ENCODE data around the gene ALS2CL. TPM values are rescaled to one million over a fixed set of nuclear protein-coding genes. Genes with fewer than 3 reads are reported as not detected.

Gene ALS2CL
- total RNA-seq, 1 experiment from 2014 or later: 11.2 TPM

DNA sequence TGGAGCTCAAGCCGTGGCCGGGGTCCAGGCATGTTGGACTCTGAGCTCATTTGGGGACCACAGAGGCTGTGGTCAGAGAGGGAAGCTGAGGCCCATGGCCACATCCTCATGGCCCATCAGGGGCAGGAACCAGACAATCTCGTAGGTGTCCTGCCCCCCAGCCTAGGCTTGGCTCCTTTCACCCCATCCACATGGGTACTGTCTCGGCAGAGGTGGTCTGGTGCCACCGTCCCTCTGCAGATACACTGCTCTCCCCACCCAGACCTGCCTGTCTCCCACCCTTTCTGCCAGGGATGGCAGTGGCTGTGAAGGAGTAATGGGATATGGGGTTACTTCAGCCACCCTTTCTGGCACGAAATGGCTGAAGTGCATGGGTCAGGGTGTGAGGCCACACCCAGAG, 16.2 kb upstream of the ALS2CL start:
- H3K4me1 ChIP-seq: peaks cover 10% of the 10 kb centered on the region
- H3K9me3 Mint-ChIP-seq (ENCODE audit: unreplicated experiment): no peaks in the 10 kb centered on the region
- no peak overlapping the region for H3K4me3 Mint-ChIP-seq (ENCODE audit: unreplicated experiment)
- no peak overlapping the region for H3K4me3 ChIP-seq (ENCODE audit: low read depth, low read length)
- no peaks in the 10 kb centered on the region for H3K4me1 Mint-ChIP-seq (ENCODE audit: low read depth, unreplicated experiment)
- DNase-seq: peak in 1 of 2 experiments; percentile 21
- no peak overlapping the region for H3K27ac Mint-ChIP-seq (ENCODE audit: unreplicated experiment)
- no TSS peak for BruUV-seq (replicated peaks)
- no peaks in the 10 kb centered on the region for H3K36me3 Mint-ChIP-seq (ENCODE audit: insufficient read depth, unreplicated experiment)
- POLR2A ChIA-PET: no interaction called here
- CTCF ChIA-PET: interaction anchor here (1.5 kb wide), 1 partner anchor 200 kb away, joined by 4 read pairs; no protein-coding TSS in a partner anchor
- no peaks in the 10 kb centered on the region for H3K27me3 Mint-ChIP-seq (ENCODE audit: insufficient read depth, unreplicated experiment)
- no peaks in the 10 kb centered on the region for H3K9me3 ChIP-seq
- H3K36me3 ChIP-seq (ENCODE audit: control insufficient read depth, insufficient read depth, low read length): no peaks in the 10 kb centered on the region
- intact Hi-C loops (cut with micrococcal nuclease; ENCODE audit: unreplicated experiment): loop anchor here (5.0 kb wide), 1 partner anchor 222 kb away; no protein-coding TSS in a partner anchor
- TF ChIP-seq, protein P1, sequence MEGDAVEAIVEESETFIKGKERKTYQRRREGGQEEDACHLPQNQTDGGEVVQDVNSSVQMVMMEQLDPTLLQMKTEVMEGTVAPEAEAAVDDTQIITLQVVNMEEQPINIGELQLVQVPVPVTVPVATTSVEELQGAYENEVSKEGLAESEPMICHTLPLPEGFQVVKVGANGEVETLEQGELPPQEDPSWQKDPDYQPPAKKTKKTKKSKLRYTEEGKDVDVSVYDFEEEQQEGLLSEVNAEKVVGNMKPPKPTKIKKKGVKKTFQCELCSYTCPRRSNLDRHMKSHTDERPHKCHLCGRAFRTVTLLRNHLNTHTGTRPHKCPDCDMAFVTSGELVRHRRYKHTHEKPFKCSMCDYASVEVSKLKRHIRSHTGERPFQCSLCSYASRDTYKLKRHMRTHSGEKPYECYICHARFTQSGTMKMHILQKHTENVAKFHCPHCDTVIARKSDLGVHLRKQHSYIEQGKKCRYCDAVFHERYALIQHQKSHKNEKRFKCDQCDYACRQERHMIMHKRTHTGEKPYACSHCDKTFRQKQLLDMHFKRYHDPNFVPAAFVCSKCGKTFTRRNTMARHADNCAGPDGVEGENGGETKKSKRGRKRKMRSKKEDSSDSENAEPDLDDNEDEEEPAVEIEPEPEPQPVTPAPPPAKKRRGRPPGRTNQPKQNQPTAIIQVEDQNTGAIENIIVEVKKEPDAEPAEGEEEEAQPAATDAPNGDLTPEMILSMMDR (IDR thresholded peaks at IDR 0.05; ENCODE audit: insufficient read depth in 1 of 2, low read depth in 1 of 2, low read length in 1 of 2, severe bottlenecking in 1 of 2, unreplicated experiment in 1 of 2): no peak
- no peaks in the 10 kb centered on the region for H3K27me3 ChIP-seq (replicated peaks; ENCODE audit: control insufficient read depth, insufficient read depth, low read length)

DNA sequence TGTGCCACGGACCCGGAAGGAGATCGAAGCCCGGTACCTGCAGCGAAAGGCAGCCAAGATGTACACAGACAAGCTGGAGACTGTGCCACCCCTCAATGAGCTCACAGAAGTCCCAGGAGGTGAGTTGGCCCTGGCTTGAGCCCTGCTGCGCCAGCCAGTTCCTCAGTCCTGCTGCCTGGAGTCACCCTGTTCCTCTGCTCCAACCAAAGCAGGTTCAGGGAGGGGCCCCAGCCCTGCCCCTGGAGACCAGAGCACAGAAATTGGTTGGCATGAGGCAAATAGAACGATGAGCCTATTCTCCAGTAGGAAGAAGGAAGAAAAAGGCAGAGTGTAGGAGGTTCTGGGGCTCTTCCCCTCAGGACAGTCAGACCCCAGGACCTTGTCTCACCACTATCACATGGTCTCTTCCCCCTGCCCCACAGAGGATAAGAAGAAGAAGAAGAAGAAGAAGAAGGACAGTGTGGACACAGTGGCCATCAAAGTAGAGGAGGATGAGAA, 15.7 kb upstream of the ALS2CL start:
- Histone ChIP-seq H3K9me3 (no peaks in the 10 kb centered on the region), H3K4me3 (ENCODE audit: low read depth, low read length) (no peak overlapping the region), H3K36me3 (ENCODE audit: control insufficient read depth, insufficient read depth, low read length) (no peaks in the 10 kb centered on the region), H3K27me3 (replicated peaks; ENCODE audit: control insufficient read depth, insufficient read depth, low read length) (no peaks in the 10 kb centered on the region), H3K4me1 (peaks cover 10% of the 10 kb centered on the region)
- Mint-ChIP-seq H3K4me3 (ENCODE audit: unreplicated experiment) (no peak overlapping the region), H3K27ac (ENCODE audit: unreplicated experiment) (no peak overlapping the region), H3K36me3 (ENCODE audit: insufficient read depth, unreplicated experiment) (no peaks in the 10 kb centered on the region), H3K9me3 (ENCODE audit: unreplicated experiment) (no peaks in the 10 kb centered on the region), H3K27me3 (ENCODE audit: insufficient read depth, unreplicated experiment) (no peaks in the 10 kb centered on the region), H3K4me1 (ENCODE audit: low read depth, unreplicated experiment) (no peaks in the 10 kb centered on the region)
- ChIA-PET CTCF (interaction anchor here (4.4 kb wide), 1 partner anchor 186 kb away, joined by 19 read pairs; no protein-coding TSS in a partner anchor), POLR2A (no interaction called here)
- BruUV-seq (replicated peaks): no TSS peak
- DNase-seq: no peak
- TF ChIP-seq, protein P1 (IDR thresholded peaks at IDR 0.05; ENCODE audit: insufficient read depth in 1 of 2, low read depth in 1 of 2, low read length in 1 of 2, severe bottlenecking in 1 of 2, unreplicated experiment in 1 of 2): no peak
- intact Hi-C loops (cut with micrococcal nuclease; ENCODE audit: unreplicated experiment): loop anchor here (5.0 kb wide), 1 partner anchor 222 kb away; no protein-coding TSS in a partner anchor

DNA sequence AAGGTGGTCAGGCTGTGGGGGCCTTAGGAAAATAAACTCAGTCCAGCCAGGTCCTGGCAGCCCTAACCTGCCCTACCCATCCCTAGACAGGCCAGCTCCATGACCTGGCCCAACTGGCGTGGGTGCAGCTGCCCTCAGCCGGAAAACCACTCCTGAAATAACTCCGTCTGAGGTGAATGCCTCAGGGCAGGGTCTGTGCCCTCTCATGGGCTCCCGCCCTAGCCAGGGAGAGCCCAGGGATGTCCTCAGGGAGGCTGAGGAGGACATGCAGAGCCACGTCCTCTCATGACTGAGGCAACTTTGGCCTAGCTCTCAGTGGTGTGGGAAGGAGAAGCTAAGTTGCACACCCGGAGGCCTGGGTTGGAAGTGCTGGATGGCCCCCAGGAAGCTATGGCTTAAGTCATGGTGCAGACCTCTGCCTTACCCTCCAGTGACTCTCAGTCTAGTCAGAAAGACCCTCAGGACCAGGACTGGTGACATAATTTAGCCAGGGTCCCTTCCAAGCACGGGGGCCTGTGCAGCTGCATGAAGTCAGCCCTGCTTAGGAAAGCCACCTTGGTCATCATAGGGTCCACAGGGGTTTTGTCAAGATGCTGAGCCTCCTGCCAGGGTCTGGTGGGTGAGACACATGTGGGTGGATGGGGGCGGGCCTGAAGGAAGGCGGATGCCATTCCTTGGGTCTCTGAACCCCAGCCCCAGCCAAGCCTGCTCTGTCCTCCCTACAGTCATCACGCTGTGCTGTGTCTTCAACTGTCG, 15.1 kb upstream of the ALS2CL start:
- ChIA-PET POLR2A (no interaction called here), CTCF (interaction anchor here (1.8 to 4.4 kb wide), 2 partner anchors 25 to 187 kb away, joined by 4 to 19 read pairs; no protein-coding TSS in a partner anchor)
- H3K27me3 Mint-ChIP-seq (ENCODE audit: insufficient read depth, unreplicated experiment): no peaks in the 10 kb centered on the region
- TF ChIP-seq, protein P1 (IDR thresholded peaks at IDR 0.05; ENCODE audit: insufficient read depth in 1 of 2, low read depth in 1 of 2, low read length in 1 of 2, severe bottlenecking in 1 of 2, unreplicated experiment in 1 of 2): no peak
- no TSS peak for BruUV-seq (replicated peaks)
- H3K4me3 ChIP-seq (ENCODE audit: low read depth, low read length): no peak overlapping the region
- no peak overlapping the region for H3K4me3 Mint-ChIP-seq (ENCODE audit: unreplicated experiment)
- H3K9me3 Mint-ChIP-seq (ENCODE audit: unreplicated experiment): no peaks in the 10 kb centered on the region
- peaks cover 10% of the 10 kb centered on the region for H3K4me1 ChIP-seq
- no peaks in the 10 kb centered on the region for H3K27me3 ChIP-seq (replicated peaks; ENCODE audit: control insufficient read depth, insufficient read depth, low read length)
- intact Hi-C loops (cut with micrococcal nuclease; ENCODE audit: unreplicated experiment): loop anchor here (5.0 kb wide), 1 partner anchor 221 kb away; no protein-coding TSS in a partner anchor
- DNase-seq: peak in 1 of 2 experiments; percentile 23
- no peaks in the 10 kb centered on the region for H3K4me1 Mint-ChIP-seq (ENCODE audit: low read depth, unreplicated experiment)
- no peaks in the 10 kb centered on the region for H3K36me3 Mint-ChIP-seq (ENCODE audit: insufficient read depth, unreplicated experiment)
- H3K9me3 ChIP-seq: no peaks in the 10 kb centered on the region
- H3K36me3 ChIP-seq (ENCODE audit: control insufficient read depth, insufficient read depth, low read length): no peaks in the 10 kb centered on the region
- H3K27ac Mint-ChIP-seq (ENCODE audit: unreplicated experiment): no peak overlapping the region

Data from Caco-2 (cell line).